Activated gamma-delta T cell (primary cell): ENCODE data around the gene TRMU.

Experiments
- DNase-seq: peaks from one replicate; lab custom pipeline; 2025; lab: John Stamatoyannopoulos, UW

Gene TRMU

DNA sequence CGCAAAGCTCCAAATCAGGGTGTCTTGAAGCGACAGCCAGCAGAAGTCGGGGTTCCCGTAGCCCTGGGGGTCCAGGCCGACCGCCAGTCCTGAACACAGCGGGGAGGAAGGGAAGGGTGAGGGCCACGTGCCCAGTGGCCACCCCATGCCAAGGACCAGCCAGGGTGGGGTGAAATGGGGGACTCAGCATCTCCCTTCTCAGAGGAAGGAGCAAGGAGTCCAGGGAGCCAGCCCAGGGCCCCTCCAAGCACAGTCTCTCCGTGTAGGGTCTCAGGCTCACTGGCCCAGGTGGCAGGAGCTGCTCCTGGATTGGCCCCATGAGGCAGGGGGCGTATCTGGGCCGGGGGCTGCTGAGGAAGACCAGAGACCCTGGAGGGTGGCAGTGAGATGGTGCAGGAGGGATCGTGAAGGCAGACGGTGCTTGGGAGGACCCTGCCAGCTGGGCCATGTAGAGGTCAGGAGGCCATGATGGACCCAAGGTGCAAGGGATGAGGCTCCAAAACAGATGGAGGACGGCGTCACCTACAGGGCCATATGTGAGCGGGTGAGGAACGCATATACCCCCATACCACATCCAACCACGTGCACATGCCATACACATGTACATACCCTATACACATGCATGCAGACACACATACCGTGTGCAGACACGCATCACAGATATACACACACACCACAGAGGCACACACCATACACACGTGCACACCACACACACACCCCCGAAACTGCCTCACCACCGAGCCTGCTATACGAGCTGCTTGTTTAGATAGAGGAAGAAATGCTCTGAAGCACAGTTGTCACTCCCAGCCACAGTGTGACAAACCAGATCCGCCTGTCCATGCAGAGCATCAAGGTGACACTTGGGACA is 34.4 kb downstream of the TRMU start:
- DNase-seq = no peak

DNA sequence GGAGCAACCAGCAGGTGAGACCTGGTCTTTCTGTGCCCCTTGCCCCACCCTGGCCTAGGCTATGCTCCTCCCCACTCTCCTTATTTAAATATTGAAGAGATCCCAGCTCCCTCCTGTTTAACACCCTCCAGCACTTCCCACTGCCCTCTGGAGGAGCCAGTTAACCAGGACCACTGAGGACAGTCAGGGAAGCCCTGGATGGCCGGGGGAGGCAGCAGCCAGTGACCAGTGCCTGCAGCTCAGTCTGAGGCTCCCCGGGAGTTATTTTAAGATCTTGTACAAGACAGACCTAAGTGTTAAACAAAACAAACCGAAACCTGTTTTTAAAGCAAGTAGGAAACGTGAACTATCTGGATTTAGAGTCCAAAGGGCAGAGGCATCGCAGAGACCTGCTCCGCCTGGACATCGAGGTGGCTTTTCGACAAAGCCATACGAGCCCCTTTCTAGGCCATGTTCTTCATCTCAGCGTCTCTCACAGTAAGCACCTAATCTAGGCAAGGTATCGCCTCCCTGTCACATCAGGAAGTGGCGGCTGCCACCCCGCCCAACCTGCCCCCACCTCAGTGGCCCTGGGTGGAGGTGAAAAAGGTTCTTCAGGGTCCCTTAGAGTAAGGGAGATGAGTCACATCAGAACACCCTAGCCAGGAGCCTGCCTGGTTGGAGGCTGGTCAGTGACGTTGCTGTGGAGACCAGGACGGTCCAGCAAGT is 35.2 kb downstream of the TRMU start:
- DNase-seq = peak; percentile 80

GRCh38 chr22:46371623-46372226 is 36.2 kb downstream of the TRMU start:
- no peak for DNase-seq

DNA sequence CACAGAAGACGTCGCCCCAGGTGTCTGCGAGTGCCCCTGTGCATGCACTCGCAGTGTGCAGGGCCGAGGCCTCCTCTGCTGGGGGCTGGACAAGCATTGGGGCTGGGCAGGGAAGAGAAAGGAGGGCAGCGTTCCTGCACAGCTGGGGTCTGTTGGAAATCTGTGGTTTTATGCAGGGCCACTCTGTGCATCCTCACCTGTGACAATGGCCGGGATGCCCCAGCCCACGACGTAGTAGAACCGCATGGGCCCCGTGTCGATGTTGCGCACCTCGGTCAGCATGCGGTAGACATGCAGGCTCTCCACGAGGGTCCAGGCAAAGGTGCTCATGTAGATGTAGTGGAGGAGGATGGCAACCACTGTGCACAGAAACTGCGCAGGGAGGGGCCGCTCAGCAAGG is 37.2 kb downstream of the TRMU start:
- no peak for DNase-seq

GRCh38 chr22:46373159-46373558 is 37.6 kb downstream of the TRMU start:
- peak; percentile 63 for DNase-seq

DNA sequence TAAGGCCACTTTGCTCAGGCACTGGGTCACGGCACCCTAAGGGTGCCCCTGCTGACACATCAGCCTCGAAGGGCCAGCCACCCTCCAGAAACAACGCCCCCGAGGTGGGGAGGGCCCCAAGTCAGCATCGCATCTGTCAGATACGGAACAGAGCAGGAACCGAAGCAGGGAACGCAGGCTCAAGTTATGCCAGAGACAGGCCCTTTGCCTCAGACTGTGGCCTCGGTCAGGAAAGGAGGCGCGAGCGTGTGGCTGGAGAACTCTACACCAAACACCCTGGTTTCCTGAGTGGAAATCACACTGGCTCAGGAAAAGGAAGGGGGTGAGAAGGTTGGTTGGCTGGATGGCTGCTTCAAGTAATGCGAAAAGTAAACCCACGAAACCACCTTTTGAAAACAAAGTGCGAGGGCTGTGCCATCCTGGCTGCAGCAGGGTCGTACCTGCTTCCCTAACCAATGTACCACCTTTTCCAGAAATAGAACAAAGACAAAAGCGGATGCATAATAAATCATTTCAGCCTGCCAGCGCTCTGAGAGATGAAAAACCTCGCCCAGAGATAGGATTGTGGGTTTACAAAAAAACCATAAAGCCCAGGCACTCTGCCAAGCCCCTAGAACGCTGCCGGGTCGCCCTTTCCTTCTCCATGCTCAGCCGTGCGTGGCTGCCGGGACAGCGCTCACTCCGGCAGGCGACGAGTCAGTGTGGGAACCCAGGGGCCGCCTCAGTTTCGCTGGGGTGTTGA is 38.6 kb downstream of the TRMU start:
- DNase-seq = peak; percentile 39

GRCh38 chr22:46374663-46375474 is 39.4 kb downstream of the TRMU start:
- DNase-seq = no peak

DNA sequence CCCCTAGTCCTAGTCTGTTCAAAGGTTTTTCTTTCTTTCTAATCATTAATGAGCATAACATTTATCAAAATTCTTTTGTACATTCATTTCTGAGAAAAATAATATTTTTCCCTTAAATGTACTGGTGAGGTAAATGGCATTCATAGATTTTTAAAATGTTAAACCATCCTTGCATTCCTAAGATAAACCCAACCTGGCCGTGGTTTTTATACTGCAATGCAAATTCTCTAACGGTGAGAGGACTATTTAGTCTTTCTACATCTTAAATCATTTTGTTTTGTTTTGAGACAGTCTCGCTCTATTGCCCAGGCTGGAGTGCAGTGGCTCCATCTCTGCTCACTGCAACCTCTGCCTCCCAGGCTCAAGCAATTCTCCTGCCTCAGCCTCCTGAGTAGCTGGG is 40.6 kb downstream of the TRMU start:
- DNase-seq = no peak

GRCh38 chr22:46376908-46377524 is 41.5 kb downstream of the TRMU start:
- no peak for DNase-seq

DNA sequence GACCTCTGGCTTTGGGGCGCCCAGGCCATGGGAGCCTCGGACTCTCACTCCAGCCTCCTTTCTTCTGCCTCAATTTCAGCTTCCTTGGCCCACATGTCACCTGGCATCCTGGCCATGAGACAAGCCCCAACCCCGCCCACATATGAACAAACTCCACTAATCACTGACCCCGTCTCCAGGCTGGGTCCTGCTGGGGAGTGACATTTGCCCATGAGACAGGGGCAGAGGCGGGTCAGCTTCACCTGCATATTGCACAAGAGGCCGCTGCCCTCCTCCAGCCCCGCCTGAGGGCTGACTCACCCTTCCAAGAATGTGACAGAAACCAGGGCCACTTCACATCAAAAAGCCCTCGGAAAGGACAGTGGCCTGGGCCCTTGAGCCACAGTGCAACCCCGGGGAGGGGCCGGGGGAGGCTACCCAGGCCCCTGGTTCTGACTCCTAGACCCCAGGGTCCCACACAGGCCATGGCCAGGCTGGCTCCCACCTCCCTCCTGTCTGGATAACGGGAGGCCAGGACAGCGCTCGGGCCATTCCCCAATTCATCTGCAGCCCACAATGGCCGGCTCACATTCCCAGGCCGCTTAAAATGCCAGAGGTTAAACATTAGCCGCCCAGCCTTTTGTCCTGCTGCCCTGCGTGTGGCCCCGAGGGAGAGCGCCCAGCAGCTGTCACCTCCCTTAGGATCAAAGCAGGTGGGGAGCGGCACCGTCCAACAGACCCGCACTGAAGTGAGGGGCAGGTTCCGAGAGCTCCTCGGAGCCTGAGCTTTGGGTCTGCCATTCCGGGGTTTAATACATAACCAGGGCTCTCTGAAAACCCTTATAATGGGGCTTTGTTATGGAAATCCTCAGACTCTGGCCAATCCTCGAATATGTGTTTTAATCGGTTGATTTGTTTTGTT is 42.3 kb downstream of the TRMU start:
- DNase-seq = no peak

DNA sequence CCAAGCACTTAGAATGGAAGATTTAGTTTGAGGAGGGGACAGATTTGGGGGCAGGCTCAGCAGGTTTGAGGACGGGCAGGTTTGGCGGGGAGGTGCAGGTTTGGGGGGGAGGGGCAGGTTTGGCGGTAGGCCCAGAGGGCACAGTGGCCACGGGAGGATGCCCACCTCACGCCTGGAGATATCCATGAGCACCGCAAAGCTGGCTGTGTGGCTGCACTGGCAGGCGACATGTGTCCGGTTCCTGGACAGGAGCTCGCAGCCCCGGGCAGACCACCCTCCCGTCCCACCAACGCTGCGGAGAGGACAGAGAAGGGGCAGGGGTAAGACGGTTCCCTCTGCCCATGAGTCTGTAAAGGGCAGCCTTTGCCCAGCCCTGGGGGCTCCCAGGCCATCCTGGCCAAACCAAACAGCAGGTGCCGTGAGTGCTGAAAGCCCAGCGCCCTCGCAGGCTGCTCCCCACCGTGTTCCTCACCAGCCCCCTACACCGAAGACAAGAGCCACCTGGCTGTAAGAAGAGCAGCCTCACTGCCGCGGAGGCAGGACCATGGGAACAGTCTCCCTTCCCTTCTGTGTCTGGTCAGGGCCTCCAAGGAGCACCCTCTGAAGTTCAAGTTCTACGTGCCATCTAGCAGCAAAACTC is 43.0 kb downstream of the TRMU start:
- DNase-seq = no peak

- DNase-seq = no peak
Observed at GRCh38 chr22:46379066-46379930, 43.8 kb downstream of the TRMU start.

DNA sequence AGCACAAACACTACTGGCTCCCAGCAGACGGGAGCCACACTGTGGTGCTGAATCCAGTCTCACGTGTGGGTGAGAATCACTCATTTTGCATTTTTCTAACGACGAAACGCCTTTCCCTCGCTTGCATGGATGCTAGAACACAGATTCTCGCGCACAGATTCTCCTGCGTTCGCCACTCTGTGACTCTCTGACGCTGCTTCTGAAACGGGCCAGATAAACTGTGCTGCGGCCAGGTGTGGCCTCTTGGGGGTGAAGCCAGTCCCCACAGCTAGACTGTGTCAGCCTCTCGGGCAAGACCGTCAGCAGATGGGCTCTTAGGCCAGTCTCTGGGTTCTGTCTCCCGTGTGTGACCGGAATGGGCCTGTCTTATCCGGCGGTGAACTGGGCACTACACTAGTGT is 44.6 kb downstream of the TRMU start:
- no peak for DNase-seq

DNA sequence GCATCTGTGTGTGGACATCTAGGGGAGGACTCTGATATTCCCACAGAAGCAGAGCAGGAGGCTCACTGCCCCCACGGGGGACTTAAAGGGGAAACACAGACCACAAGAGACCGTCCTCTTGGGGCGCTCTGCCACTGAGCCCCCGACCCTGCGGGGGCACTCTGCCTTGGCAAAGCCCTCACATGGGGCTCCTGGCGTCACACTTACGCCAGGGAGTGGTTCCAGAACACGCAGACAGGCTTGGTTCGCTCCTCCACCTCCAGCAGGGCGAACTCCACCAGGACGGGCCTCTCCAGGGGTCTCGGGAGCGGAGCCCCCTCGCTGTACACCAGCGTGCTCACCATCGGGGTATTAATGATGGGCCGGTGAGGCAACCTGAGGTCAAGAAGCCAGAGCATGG is 45.1 kb downstream of the TRMU start:
- no peak for DNase-seq

DNA sequence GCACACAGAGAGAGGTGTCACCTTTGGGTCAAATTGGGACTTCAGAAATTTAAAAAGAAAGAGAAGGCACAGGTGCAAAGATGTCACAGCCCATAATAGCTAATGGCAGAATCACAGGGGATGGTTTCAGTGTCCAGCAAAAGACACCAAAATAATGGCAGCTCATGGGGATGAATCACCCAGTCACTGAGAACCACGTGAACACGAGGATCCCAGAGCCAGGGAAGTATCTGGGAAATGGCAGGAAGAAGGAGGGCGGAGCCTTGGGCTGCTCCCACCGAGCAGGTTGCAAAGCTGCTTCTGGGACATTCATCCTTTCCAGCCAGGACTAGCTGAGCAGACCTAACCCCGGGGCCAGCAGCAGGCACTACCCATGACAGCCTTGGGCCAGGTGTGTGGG is 45.6 kb downstream of the TRMU start:
- no peak for DNase-seq

DNA sequence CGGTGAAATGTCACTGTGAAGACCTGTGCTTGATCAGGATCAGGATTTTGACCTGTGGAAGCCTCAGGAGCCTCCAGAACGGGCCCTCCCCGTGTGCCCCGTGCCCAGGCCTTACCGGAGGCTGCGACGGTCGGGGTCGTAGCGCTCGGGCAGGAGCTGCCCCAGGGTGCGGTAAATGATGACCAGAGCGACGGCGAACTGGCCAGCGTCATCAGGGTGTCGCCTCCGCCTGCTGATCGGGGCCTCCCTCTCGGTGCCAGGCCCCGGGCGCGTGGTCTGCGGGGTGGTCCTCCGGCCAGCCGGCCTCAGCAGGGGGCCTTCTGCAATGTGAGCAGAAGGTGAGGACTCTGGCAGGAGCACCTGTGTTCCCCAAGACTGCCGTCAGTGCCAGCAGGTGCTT is 46.2 kb downstream of the TRMU start:
- no peak for DNase-seq

DNA sequence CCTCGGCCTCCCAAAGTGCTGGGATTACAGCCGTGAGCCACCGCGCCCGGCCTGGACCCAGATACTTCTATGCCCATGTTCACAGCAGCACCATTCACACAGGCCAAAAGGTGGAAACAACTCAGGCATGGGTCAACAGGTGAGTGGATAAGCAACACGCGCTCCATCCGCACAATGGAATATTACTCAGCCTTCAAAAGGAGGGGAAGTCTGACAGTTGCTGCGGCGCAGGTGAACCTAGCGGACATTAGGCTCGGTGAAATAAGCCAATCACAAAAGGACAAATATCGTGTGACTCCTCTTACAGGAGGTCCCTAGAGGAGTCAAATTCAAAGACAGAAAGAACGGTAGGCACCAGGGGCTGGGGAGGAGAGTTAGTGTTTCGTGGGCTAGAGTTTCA is 47.0 kb downstream of the TRMU start:
- no peak for DNase-seq

DNA sequence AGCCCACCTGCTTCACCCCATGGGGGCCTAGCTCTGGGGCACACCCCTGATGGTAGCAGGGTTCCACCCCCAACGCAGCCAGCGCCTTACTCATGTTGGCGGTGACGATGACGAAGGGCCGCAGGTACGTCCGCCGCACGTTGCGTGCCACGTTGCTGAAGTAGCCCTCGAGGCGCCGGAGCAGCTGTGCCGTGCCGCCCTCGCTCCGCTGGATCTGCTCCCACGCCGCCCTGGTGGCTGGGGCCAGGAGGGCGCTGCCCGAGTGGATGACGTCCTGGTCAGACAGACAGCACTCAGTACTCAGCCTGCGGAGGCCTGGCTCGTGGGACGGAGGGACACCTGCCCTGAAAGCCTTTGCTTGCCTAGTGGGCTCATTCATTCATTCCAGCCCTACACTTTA is 50.8 kb downstream of the TRMU start:
- no peak for DNase-seq
